Prostate gland (tissue), 2 donors: Measurements from ENCODE around the gene PTPRCAP. TPM values are rescaled to one million over a fixed set of nuclear protein-coding genes. Genes with fewer than 3 reads are reported as not detected.

Source experiments
- DNase-seq: peaks from one replicate; pipeline ENCODE4 v3.0.0-alpha.2; 2019; ENCODE audit warnings: low spot score
- H3K27ac ChIP-seq, 2 donors: fragments of 200-600 bp; sonication (generic); 2 replicates each; pipeline ENCODE4 v1.5.1; 2017 to 2019
- H3K27me3 ChIP-seq: fragments of 200-600 bp; sonication (generic); replicated peaks from 2 replicates; pipeline ENCODE4 v1.5.1; 2019; ENCODE audit not compliant: insufficient read depth
- H3K36me3 ChIP-seq, 2 donors: fragments of 200-600 bp; sonication (generic); 1 replicate in 1 of 2; 2 replicates in 1 of 2; pipeline versions ENCODE4 v1.5.1 to v1.8.1; 2017 to 2019
- H3K4me1 ChIP-seq: fragments of 200-600 bp; sonication (generic); replicated peaks from 2 replicates; pipeline ENCODE4 v1.5.1; 2019
- H3K4me3 ChIP-seq, 2 donors: fragments of 200-600 bp; sonication (generic); 2 replicates each; pipeline ENCODE4 v1.5.1; 2017 to 2019
- H3K9me3 ChIP-seq: fragments of 200-600 bp; sonication (generic); 2 replicates; pipeline ENCODE4 v1.5.1; 2017
- CTCF ChIP-seq, 4 experiments: fragments of 200-600 bp in 2 of 4; fragments of 450-650 bp in 2 of 4; sonication (generic) in 2 of 4; IDR thresholded peaks; 1 replicate in 3 of 4; 2 replicates in 1 of 4; pipeline ENCODE4 v1.5.1; 2016 to 2019; ENCODE audit warnings: antibody characterized with exemption in 4 of 4, mild to moderate bottlenecking in 2 of 4, moderate library complexity in 2 of 4
- POLR2A ChIP-seq: fragments of 450-650 bp; IDR thresholded peaks from one replicate; pipeline ENCODE4 v1.6.1; 2016; ENCODE audit warnings: antibody characterized with exemption, mild to moderate bottlenecking
- POLR2AphosphoS5 ChIP-seq: sonication (generic); formaldehyde crosslinking; IDR thresholded peaks from one replicate; pipeline ENCODE4 v1.6.1; 2017; ENCODE audit warnings: antibody characterized with exemption
- whole genome bisulfite sequencing: methylation state at CpG from one replicate; pipeline ENCODE4 v1.1.5; 2018; 5-methylcytosine and 5-hydroxymethylcytosine counted together
- intact Hi-C: fragments of 100-400 bp; cut with DNase I; formaldehyde crosslinking; loops from one replicate; pipeline ENCODE4 v1.14.2; 2022
- total RNA-seq, 2 donors: library from RNA; depleted of rRNA; stranded (reverse); fragments of >200 nt; gene quantifications; one replicate each; pipeline ENCODE4 v1.1.0, GENCODE V29; 2016

Gene PTPRCAP
- total RNA-seq, 2 donors from 2014 or later = 2.9 to 5.9 TPM

- no peaks in the 10 kb centered on the region for H3K36me3 ChIP-seq
- no peak within 1 kb of the TSS for H3K4me3 ChIP-seq
- DNase-seq = no peak
- WGBS = 92% methylated on average over 3 of the region's 3 CpGs
- no peaks in the 10 kb centered on the region for H3K27me3 ChIP-seq
- intact Hi-C loops = no loop called here
- H3K4me1 ChIP-seq = no peaks in the 10 kb centered on the region
- TF ChIP-seq POLR2AphosphoS5 = no peak
- no peak for TF ChIP-seq CTCF (IDR thresholded peaks at IDR 0.05)
- H3K27ac ChIP-seq = no peak within 1 kb of the TSS
- no peaks in the 10 kb centered on the region for H3K9me3 ChIP-seq
These were observed 17.6 kb upstream of the PTPRCAP start, which contains the start of gene CABP4 for GRCh38 chr11:67455054-67455453. CABP4 (plus strand) TSS chr11:67455354; CDS start chr11:67455424, 70 bp downstream.

GRCh38 chr11:67453816-67454732 lies 16.6 kb upstream of the PTPRCAP start:
- WGBS = 88% methylated on average over 21 of the region's 21 CpGs
- H3K27ac ChIP-seq = no peak overlapping the region
- intact Hi-C loops = no loop called here
- H3K36me3 ChIP-seq = no peaks in the 10 kb centered on the region
- H3K4me1 ChIP-seq = no peaks in the 10 kb centered on the region
- no peaks in the 10 kb centered on the region for H3K9me3 ChIP-seq
- H3K27me3 ChIP-seq = no peaks in the 10 kb centered on the region
- no peak for TF ChIP-seq POLR2AphosphoS5
- TF ChIP-seq CTCF (IDR thresholded peaks at IDR 0.05) = no peak
- no peak for TF ChIP-seq POLR2A
- H3K4me3 ChIP-seq = no peak overlapping the region
- DNase-seq = no peak

GRCh38 chr11:67452141-67452952 lies 14.9 kb upstream of the PTPRCAP start, which contains the start of gene GPR152:
GPR152 (minus strand) TSS chr11:67452729; CDS start chr11:67452724, 5 bp downstream.
- no peak for TF ChIP-seq POLR2A
- peak in 1 of 4 experiments; percentile 23 for TF ChIP-seq CTCF (IDR thresholded peaks at IDR 0.05)
- Histone ChIP-seq H3K27me3 (no peaks in the 10 kb centered on the region), H3K9me3 (no peaks in the 10 kb centered on the region), H3K36me3 (no peaks in the 10 kb centered on the region), H3K4me3 (no peak within 1 kb of the TSS), H3K4me1 (no peaks in the 10 kb centered on the region), H3K27ac (peak within 1 kb of the TSS; percentile 39 to 53)
- intact Hi-C loops = no loop called here
- DNase-seq = no peak
- WGBS = 62% methylated on average over 27 of the region's 33 CpGs

- no peaks in the 10 kb centered on the region for H3K9me3 ChIP-seq
- DNase-seq = no peak
- intact Hi-C loops = no loop called here
- no peak overlapping the region for H3K27ac ChIP-seq
- WGBS = 88% methylated on average over 14 of the region's 14 CpGs
- H3K4me1 ChIP-seq = no peaks in the 10 kb centered on the region
- no peak overlapping the region for H3K4me3 ChIP-seq
- no peaks in the 10 kb centered on the region for H3K27me3 ChIP-seq
- TF ChIP-seq POLR2AphosphoS5 (no peak), CTCF (IDR thresholded peaks at IDR 0.05) (no peak), POLR2A (no peak)
- no peaks in the 10 kb centered on the region for H3K36me3 ChIP-seq
These were observed 14.1 kb upstream of the PTPRCAP start for GRCh38 chr11:67451658-67451976.
